GM21825 (cell line): ENCODE results near the gene KIFC1.

ENCODE experiments used
- ATAC-seq: cut with Tn5 transposase; IDR thresholded peaks from one replicate; pipeline ENCODE4 v1.9.1; 2021; ENCODE audit warnings: mild to moderate bottlenecking, moderate library complexity; ENCODE audit not compliant: unreplicated experiment

The KIFC1 gene

GRCh38 chr6:33410050-33410710 is 18.6 kb downstream of the KIFC1 start:
- peak; percentile 66 for ATAC-seq

GRCh38 chr6:33410711-33411631 is 19.3 kb downstream of the KIFC1 start, which contains the start of gene PHF1:
Gene PHF1 (plus strand): TSS chr6:33411014. CDS start chr6:33412264, 1,250 bp downstream.
- peak; percentile 15 for ATAC-seq

DNA sequence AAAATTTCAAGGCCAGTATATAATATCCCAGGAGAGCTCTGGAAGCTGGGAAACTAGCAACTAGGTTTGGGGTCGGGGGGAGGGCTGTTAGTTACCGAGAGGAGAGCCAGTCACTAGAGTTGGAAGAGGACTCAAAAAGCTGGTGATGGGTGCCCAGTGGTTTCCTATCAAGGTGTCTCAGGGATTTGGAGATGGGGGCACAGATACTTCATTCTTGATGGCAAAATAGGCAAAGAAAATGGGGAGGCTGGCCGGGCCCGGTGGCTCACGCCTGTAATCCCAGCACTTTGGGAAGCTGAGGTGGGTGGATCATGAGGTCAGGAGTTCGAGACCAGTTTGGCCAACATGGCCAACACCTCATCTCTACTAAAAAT is 20.0 kb downstream of the KIFC1 start:
- no peak for ATAC-seq

DNA sequence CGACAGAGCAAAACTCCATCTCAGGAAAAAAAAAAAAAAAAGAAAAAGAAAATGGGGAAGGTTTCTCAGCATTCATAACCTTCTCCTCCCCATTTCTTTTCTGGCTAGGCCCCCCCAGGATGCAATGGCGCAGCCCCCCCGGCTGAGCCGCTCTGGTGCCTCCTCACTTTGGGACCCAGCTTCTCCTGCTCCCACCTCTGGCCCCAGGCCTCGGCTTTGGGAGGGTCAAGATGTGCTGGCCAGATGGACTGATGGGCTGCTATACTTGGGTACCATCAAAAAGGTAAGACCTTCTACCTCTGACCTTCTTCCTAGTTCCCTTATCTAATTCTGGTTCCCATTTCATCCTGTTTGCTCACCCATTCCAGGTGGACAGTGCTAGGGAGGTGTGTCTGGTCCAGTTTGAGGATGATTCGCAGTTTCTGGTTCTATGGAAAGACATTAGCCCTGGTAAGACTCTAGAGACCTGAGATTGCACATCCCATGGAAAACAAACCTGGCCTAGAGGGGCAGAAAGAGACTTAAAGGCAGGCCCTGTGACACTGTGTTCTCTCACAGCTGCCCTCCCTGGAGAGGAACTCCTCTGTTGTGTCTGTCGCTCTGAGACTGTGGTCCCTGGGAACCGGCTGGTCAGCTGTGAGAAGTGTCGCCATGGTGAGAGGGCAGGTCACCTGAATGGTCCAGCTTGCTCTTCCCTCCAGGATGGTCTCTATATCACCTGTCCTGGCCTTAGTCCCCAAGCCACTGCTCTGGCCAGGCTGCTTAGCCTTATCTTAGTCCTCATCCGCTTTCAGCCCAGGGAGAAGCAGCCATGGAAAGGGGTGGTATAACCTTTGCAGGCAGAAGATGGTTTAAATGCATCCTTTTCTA is 20.8 kb downstream of the KIFC1 start:
- no peak for ATAC-seq

- ATAC-seq: no peak
These were observed 21.9 kb downstream of the KIFC1 start for GRCh38 chr6:33413241-33414120.

DNA sequence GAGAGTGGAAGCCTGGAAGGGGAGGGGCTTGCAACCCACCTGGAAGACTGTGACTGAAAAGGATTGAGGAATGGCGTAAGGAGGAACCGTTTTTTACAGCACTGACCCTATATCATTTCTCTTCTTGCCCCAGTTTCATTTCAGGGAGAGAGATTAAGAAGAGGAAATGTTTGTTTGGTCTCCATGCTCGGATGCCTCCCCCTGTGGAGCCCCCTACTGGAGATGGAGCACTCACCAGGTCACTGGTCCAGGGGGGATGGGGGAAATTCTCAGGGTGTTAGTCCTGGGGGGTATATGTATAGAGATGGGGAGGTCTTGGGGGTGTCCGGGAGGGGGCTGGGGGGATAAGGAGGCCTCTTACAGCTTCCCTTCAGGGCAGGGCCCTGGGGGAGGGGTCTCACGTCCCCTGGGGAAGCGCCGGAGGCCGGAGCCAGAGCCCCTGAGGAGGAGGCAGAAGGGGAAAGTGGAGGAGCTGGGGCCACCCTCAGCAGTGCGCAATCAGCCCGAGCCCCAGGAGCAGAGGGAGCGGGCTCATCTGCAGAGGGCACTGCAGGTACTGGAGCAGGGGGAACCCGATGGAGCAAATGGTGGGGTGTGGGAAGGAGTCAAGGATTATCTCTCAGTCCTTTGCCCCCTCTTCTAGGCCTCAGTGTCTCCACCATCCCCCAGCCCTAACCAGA is 23.1 kb downstream of the KIFC1 start:
- no peak for ATAC-seq

- no peak for ATAC-seq
These were observed 24.2 kb downstream of the KIFC1 start for GRCh38 chr6:33415831-33416230.

GRCh38 chr6:33416386-33417127 is 24.9 kb downstream of the KIFC1 start:
- no peak for ATAC-seq

- ATAC-seq: no peak
These were observed 25.7 kb downstream of the KIFC1 start for GRCh38 chr6:33417128-33417902.

GRCh38 chr6:33417903-33418689 is 26.5 kb downstream of the KIFC1 start, which contains the start of gene CUTA:
Gene CUTA (minus strand): TSS chr6:33418107. CDS start chr6:33418000, 107 bp downstream.
- ATAC-seq: peak; percentile 76

DNA sequence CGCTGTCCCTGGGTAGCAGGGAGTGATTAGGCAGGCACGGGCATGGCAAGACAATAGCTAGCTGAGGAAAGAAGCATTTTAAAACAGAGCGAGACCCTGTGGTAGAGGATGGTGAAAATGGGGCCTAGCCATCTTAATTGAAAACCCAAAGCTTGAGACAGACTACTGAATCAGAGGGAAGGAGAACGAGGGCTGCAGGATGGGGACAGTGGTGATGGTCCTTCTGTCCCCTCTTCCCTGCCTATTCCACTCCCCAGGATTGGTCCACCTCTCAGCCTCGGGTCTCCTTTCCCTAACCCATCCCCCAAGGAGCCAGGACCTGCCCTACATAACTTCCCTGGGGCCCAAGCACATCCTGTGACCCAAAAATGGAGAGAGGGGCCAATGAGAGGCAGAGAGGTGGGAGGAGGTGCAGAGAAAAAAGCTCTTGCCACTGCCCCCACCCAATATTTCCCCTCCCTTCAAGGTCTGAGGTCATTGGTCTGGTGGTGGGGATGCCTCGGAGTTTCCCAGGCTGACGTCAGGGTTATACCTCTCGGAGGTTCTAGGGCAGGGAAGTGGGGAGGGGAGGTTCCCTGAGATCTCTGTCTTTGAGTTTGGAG is 27.2 kb downstream of the KIFC1 start:
- ATAC-seq: no peak

GRCh38 chr6:33419580-33420490 is 28.2 kb downstream of the KIFC1 start, which contains the start of gene SYNGAP1:
Gene SYNGAP1 (plus strand): TSS chr6:33420065. CDS start chr6:33420265, 200 bp downstream.
- ATAC-seq: no peak

DNA sequence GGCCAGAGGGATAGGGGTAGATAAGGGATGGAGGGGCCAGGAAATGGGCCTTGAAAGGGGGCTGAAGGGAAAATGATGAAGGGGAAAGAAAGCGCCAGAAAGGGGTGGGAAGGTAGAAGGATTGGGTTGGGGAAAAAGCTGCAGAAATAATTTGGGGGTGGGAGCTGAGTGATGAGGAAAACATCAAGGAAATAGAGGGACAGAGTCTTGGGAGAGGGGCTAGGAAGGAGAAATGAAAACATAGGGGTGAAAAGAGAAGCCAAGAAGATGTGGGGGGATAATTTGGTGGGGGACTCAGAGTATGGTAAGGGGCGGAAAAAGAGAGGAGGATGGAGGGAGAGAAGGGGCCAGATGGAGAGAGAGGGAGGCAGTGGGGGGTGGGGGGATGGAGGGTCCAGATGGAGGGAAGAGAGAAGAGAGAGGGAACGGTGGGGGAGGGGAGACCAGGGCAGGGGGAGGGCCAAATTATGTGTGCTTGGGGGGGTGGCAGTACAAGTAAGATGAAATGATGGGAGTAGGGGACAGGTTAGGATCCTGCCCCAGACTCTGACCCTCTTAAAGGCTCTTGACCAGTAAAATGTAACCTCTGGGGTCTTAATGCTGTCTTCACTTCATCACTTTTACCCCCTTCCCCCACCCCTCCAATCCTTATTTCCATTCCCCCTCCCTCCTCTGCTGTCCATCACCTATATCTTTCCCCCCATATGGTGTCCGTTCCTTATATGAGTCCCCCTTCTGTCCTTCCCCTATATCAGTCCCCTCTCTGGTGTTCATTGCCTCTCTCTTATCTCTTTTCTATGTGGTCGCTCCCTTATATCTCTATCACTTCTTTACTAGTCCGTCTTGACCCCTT is 29.1 kb downstream of the KIFC1 start:
- ATAC-seq: no peak

- no peak for ATAC-seq
These were observed 29.7 kb downstream of the KIFC1 start for GRCh38 chr6:33421344-33421643.

DNA sequence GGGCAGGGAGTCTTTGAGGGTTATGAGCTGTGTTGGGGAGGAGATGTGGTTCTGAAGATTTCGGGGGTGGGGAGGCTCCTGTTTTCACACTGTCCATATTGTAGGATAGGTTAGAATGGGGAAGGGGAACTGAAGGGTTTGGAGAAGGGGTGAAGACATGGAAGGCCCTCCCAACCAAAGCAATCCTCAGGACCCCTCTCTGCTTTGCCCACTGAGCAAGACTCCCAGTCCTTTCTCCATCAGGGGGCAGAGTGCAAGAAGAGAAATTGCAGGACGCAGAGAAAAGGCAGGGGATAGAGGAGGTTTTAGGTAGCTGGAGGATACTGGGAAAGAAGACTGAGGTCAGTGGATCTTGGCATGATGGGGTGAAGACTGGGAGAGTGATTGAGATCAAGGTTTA is 32.2 kb downstream of the KIFC1 start:
- ATAC-seq: no peak
